Erythroblast (primary cell): ENCODE measurements around the gene LOC101059915.
"Not testable (repeated sequence)": the region's sequence is repeated elsewhere in the genome, so short reads cannot be mapped to it uniquely, and the experiment has no call there.

Experiments
- GATA1 ChIP-seq: IDR thresholded peaks from 2 replicates; pipeline ENCODE4 v1.6.1; 2011; ENCODE audit warnings: low read depth, mild to moderate bottlenecking, control low read depth, low read length, moderate library complexity
- POLR2A ChIP-seq: IDR thresholded peaks from 2 replicates; pipeline ENCODE4 v1.6.1; 2011; ENCODE audit warnings: mild to moderate bottlenecking, low read length

GRCh38 chrX:71663238-71663637 lies 4.1 kb upstream of the LOC101059915 start:
- TF ChIP-seq POLR2A, GATA1: not testable (repeated sequence)
